HepG2 (cell line): Measurements from ENCODE around the gene ANKRD36C. TPM values are rescaled to one million over a fixed set of nuclear protein-coding genes. Genes with fewer than 3 reads are reported as not detected.
"Not testable (repeated sequence)": the region's sequence is repeated elsewhere in the genome, so short reads cannot be mapped to it uniquely, and the experiment has no call there.

ENCODE experiments used
- ATAC-seq: fragments of 200-7000 bp; cut with Tn5 transposase; 3 replicates; pipeline ENCODE4 v1.9.1; 2020; ENCODE audit warnings: mild to moderate bottlenecking, moderate library complexity
- BruUV-seq: library from RNA; stranded (reverse); fragments of 400-500 nt; replicated peaks from 2 replicates; lab custom pipeline; 2021; lab: Mats Ljungman, UMichigan
- CTCF ChIA-PET: fragments of 300-600 bp; formaldehyde crosslinking; extraction: SDS; loops from one replicate; lab custom pipeline; 2021; ENCODE audit warnings: low total read pairs, inconsistent platforms, low intra/inter-chr PET ratio; lab: Yijun Ruan, JAX
- POLR2A ChIA-PET: fragments of 350-600 bp; sonication (Branson Sonifier 250); formaldehyde crosslinking; loops from one replicate; lab custom pipeline; 2020; ENCODE audit warnings: antibody characterized with exemption, inconsistent platforms; lab: Yijun Ruan, JAX
- DNase-seq: peaks from one replicate; pipeline ENCODE4 v3.0.0-alpha.2; 2015; ENCODE audit warnings: low spot score
- FAIRE-seq: peaks from 3 replicates; lab custom pipeline; 2011; peaks lifted over from hg19 to GRCh38; lab: Jason Lieb, UNC
- H2AFZ ChIP-seq: one replicate; pipeline ENCODE4 v1.6.1; 2011; ENCODE audit warnings: low read length, inconsistent platforms
- H3K27ac ChIP-seq: fragments of 300-600 bp; 3 replicates; pipeline ENCODE4 v1.8.0; 2011; ENCODE audit warnings: mixed run types, mild to moderate bottlenecking, mixed read lengths, low read length, inconsistent platforms; ENCODE audit not compliant: insufficient read depth; ENCODE audit errors: extremely low read length
- H3K27me3 ChIP-seq, 2 experiments: fragments of 200-600 bp in 1 of 2; 2 replicates in 1 of 2; 3 replicates in 1 of 2; pipeline versions ENCODE4 v1.6.0 to v1.8.0; 2011; ENCODE audit warnings: low read length in 2 of 2, mild to moderate bottlenecking in 2 of 2, moderate library complexity in 2 of 2, inconsistent platforms in 1 of 2; ENCODE audit not compliant: insufficient read depth in 2 of 2, control insufficient read depth in 1 of 2
- H3K36me3 ChIP-seq, 2 experiments: fragments of 200-600 bp in 1 of 2; replicated peaks in 1 of 2; 2 replicates in 1 of 2; 3 replicates in 1 of 2; pipeline versions ENCODE4 v1.5.1 to v1.8.0; 2011; ENCODE audit warnings: low read length in 2 of 2, inconsistent platforms in 1 of 2; ENCODE audit not compliant: insufficient read depth in 2 of 2, control insufficient read depth in 1 of 2
- H3K4me1 ChIP-seq: 2 replicates; pipeline ENCODE4 v1.5.1; 2012; ENCODE audit warnings: low read length, inconsistent platforms; ENCODE audit not compliant: insufficient read depth
- H3K4me2 ChIP-seq: 2 replicates; pipeline ENCODE4 v1.6.0; 2011; ENCODE audit warnings: low read depth, low read length, inconsistent platforms
- H3K4me3 ChIP-seq, 3 experiments: fragments of 200-600 bp in 1 of 3; sonication (generic), shearing (Covaris generic) in 1 of 3; replicated peaks in 1 of 3; 2 replicates each; pipeline ENCODE4 v1.5.1; 2011 to 2016; ENCODE audit warnings: low read length in 3 of 3, inconsistent platforms in 2 of 3, low read depth in 2 of 3, mild to moderate bottlenecking in 2 of 3, control low read depth in 1 of 3, mixed read lengths in 1 of 3; ENCODE audit not compliant: insufficient read depth in 1 of 3
- H3K79me2 ChIP-seq: one replicate; pipeline ENCODE4 v1.6.1; 2011; ENCODE audit warnings: low read length, inconsistent platforms; ENCODE audit not compliant: insufficient read depth
- H3K9ac ChIP-seq: 2 replicates; pipeline ENCODE4 v1.6.0; 2011; ENCODE audit warnings: mild to moderate bottlenecking, low read depth, low read length, inconsistent platforms; ENCODE audit not compliant: insufficient read depth
- H3K9me3 ChIP-seq: 2 replicates; pipeline ENCODE4 v1.5.1; 2012; ENCODE audit warnings: mild to moderate bottlenecking, low read length
- H4K20me1 ChIP-seq: 2 replicates; pipeline ENCODE4 v1.6.0; 2011; ENCODE audit warnings: inconsistent platforms, mild to moderate bottlenecking, low read length, moderate library complexity; ENCODE audit not compliant: insufficient read depth
- WGBS: methylation state at CpG from one replicate; pipeline ENCODE4 v1.1.6; 2017; ENCODE audit warnings: low lambda C conversion rate; 5-methylcytosine and 5-hydroxymethylcytosine counted together
- in situ Hi-C: cut with HindIII; loops from 2 replicates; pipeline ENCODE4 v1.10.0; 2017; ENCODE audit warnings: low pct_unique_long_range_greater_than_20kb; ENCODE audit not compliant: extremely low pct_ligation_motif_present
- intact Hi-C: fragments of 100-400 bp; cut with micrococcal nuclease; formaldehyde crosslinking; loops from one replicate; pipeline ENCODE4 v1.10.0; 2022; ENCODE audit not compliant: unreplicated experiment
- polyA plus RNA-seq, 8 experiments: library from polyadenylated mRNA; depleted of rRNA in 3 of 8; stranded (reverse) in 7 of 8; unstranded in 1 of 8; fragments of >200 nt; fragmentation: Illumina TruSeq in 4 of 8; extraction: Trizol in 4 of 8; gene quantifications; 2 replicates each; pipeline versions ENCODE4 v1.2.1 to v1.2.3, GENCODE V29; 2011 to 2016; ENCODE audit warnings: low read depth in 4 of 8, missing spikeins in 1 of 8, mixed read lengths in 1 of 8; ENCODE audit not compliant: insufficient read depth in 1 of 8
- small RNA-seq, 3 experiments: library from RNA; depleted of rRNA; stranded (forward); fragments of <200 nt; gene quantifications; one replicate each; pipeline ENCODE3, GENCODE V24; 2012; ENCODE audit warnings: low read depth in 2 of 3, low replicate concordance in 1 of 3; ENCODE audit not compliant: insufficient read length in 3 of 3, insufficient read depth in 2 of 3
- total RNA-seq, 5 experiments: library from RNA; depleted of rRNA; stranded (reverse); fragments of >200 nt; fragmentation: Illumina TruSeq; extraction: Trizol; gene quantifications; 2 replicates each; pipeline ENCODE4 v1.2.3, GENCODE V29; 2016; ENCODE audit warnings: low read depth in 1 of 5

ANKRD36C gene
- total and polyA plus RNA-seq, 2 of the 13 experiments (the other 11 are each of a cell fraction or from before 2014, with no cell fraction given), result 5.4 to 36.2 TPM

DNA sequence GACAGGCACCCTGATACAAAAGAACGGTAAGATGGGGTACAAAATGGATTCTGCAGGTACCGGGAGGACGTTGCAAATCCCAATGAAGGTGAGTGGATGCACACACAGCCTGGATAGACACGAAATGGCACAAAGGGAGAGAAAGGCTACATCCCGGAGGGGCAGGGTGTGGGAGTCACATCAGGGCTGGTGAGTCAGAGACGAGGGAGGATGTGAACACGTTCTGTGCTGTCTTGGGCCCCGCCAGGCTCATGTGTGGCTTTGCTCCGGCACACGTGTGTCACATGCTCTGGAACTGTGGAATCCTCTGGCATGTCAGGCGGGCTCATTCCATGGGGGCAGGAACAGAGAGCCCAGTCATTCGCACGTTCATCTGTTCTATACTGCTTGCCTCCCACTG is 203.0 kb downstream of the ANKRD36C start:
- in situ Hi-C loops, H3K27me3 ChIP-seq, H3K79me2 ChIP-seq, H4K20me1 ChIP-seq, FAIRE-seq, ATAC-seq, CTCF ChIA-PET, H3K4me1 ChIP-seq, H3K27ac ChIP-seq, POLR2A ChIA-PET, H3K9ac ChIP-seq, H3K9me3 ChIP-seq, H3K4me2 ChIP-seq, H2AFZ ChIP-seq, BruUV-seq, H3K36me3 ChIP-seq, H3K4me3 ChIP-seq, intact Hi-C loops, DNase-seq: not testable (repeated sequence)
- WGBS, result no CpG with 5 or more reads among the region's 13 CpGs

Small RNA genes lying within 50 kb of the gene (small RNA-seq; reads per million reads assigned to genes)
- 0 reads per million in 3 experiments for gene RN7SL210P

Other genes with a start within 250 kb of the ANKRD36C start
- not detected in 2 replicates for gene GPAT2, start 43.1 kb upstream of the ANKRD36C start, total RNA-seq (2016; rRNA removed; fragmentation: Illumina TruSeq; extraction: Trizol)
- gene GPAT2, start 43.1 kb upstream of the ANKRD36C start, polyA plus RNA-seq (2011; rRNA removed), result not detected in 2 replicates
- not detected in 2 replicates for gene ADRA2B, start 124.7 kb upstream of the ANKRD36C start, total RNA-seq (2016; rRNA removed; fragmentation: Illumina TruSeq; extraction: Trizol)
- not detected in 2 replicates for gene ADRA2B, start 124.7 kb upstream of the ANKRD36C start, polyA plus RNA-seq (2011; rRNA removed)
- not detected in 2 replicates for gene ASTL, start 146.7 kb upstream of the ANKRD36C start, total RNA-seq (2016; rRNA removed; fragmentation: Illumina TruSeq; extraction: Trizol)
- gene ASTL, start 146.7 kb upstream of the ANKRD36C start, polyA plus RNA-seq (2011; rRNA removed), result not detected in 2 replicates
- not detected in 2 replicates for gene DUSP2, start 153.6 kb upstream of the ANKRD36C start, total RNA-seq (2016; rRNA removed; fragmentation: Illumina TruSeq; extraction: Trizol)
- not detected in 2 replicates for gene DUSP2, start 153.6 kb upstream of the ANKRD36C start, polyA plus RNA-seq (2011; rRNA removed)
- 300 and 332 TPM in 2 replicates for gene STARD7, start 217.0 kb upstream of the ANKRD36C start, total RNA-seq (2016; rRNA removed; fragmentation: Illumina TruSeq; extraction: Trizol)
- gene STARD7, start 217.0 kb upstream of the ANKRD36C start, polyA plus RNA-seq (2011; rRNA removed), result 67.2 and 88.2 TPM in 2 replicates